PC-9 (cell line): Measurements from ENCODE around the gene PCDH9. TPM values are rescaled to one million over a fixed set of nuclear protein-coding genes. Genes with fewer than 3 reads are reported as not detected.

Experiments
- BruUV-seq: library from RNA; stranded (reverse); fragments of 400-500 nt; replicated peaks from 2 replicates; lab custom pipeline; 2021; lab: Mats Ljungman, UMichigan
- CTCF ChIA-PET: fragments of 300-600 bp; sonication (Branson Sonifier 250); formaldehyde crosslinking; loops from one replicate; lab custom pipeline; 2022; ENCODE audit warnings: antibody characterized with exemption; lab: Charles Lee
- POLR2A ChIA-PET: fragments of 300-600 bp; sonication (Branson Sonifier 250); formaldehyde crosslinking; loops from one replicate; lab custom pipeline; 2022; ENCODE audit warnings: antibody characterized with exemption; ENCODE audit not compliant: unreplicated experiment; lab: Charles Lee
- DNase-seq, 2 experiments: peaks; one replicate each; pipeline versions ENCODE4 v3.0.0 to v3.0.0-alpha.2; 2015 to 2022; ENCODE audit warnings: mixed read lengths in 1 of 2
- H2AFZ ChIP-seq: fragments of 200-600 bp; sonication (generic); 2 replicates; pipeline ENCODE4 v1.8.1; 2017; ENCODE audit warnings: antibody characterized with exemption
- H3F3A ChIP-seq: fragments of 200-600 bp; sonication (generic); 2 replicates; pipeline ENCODE4 v1.8.1; 2017; ENCODE audit warnings: antibody characterized with exemption, mild to moderate bottlenecking, low read depth; ENCODE audit not compliant: insufficient read depth
- H3K27ac ChIP-seq: fragments of 200-600 bp; sonication (generic); 2 replicates; pipeline ENCODE4 v1.6.1; 2016; ENCODE audit warnings: mixed run types
- H3K27me3 ChIP-seq: fragments of 200-600 bp; sonication (generic); 2 replicates; pipeline ENCODE4 v1.6.1; 2016; ENCODE audit warnings: low read depth, mixed run types; ENCODE audit not compliant: insufficient read depth
- H3K36me3 ChIP-seq: fragments of 200-600 bp; sonication (generic); 2 replicates; pipeline ENCODE4 v1.6.1; 2016; ENCODE audit warnings: low read depth, mixed run types
- H3K4me1 ChIP-seq: fragments of 200-600 bp; sonication (generic); replicated peaks from 2 replicates; pipeline ENCODE4 v1.6.1; 2016; ENCODE audit warnings: mixed run types; ENCODE audit not compliant: insufficient read depth
- H3K4me2 ChIP-seq: fragments of 200-600 bp; sonication (generic); 2 replicates; pipeline ENCODE4 v1.6.1; 2017; ENCODE audit warnings: mixed run types
- H3K4me3 ChIP-seq: fragments of 200-600 bp; sonication (generic); 2 replicates; pipeline ENCODE4 v1.6.1; 2016; ENCODE audit warnings: mixed run types
- H3K79me2 ChIP-seq: fragments of 200-600 bp; sonication (generic); 2 replicates; pipeline ENCODE4 v1.6.1; 2017; ENCODE audit warnings: low read depth, mixed run types
- H3K9me2 ChIP-seq: fragments of 200-600 bp; sonication (generic); 2 replicates; pipeline ENCODE4 v1.8.1; 2017; ENCODE audit warnings: mild to moderate bottlenecking; ENCODE audit not compliant: insufficient read depth
- H3K9me3 ChIP-seq: fragments of 200-600 bp; sonication (generic); 2 replicates; pipeline ENCODE4 v1.8.1; 2016; ENCODE audit warnings: low read depth; ENCODE audit not compliant: insufficient read depth
- H4K20me1 ChIP-seq: fragments of 200-600 bp; sonication (generic); 2 replicates; pipeline ENCODE4 v1.8.1; 2017; ENCODE audit not compliant: insufficient read depth
- CTCF ChIP-seq: fragments of 200-600 bp; sonication (generic); conservative IDR thresholded peaks from 2 replicates; pipeline ENCODE4 v1.6.1; 2017; ENCODE audit warnings: mixed run types, antibody characterized with exemption, mild to moderate bottlenecking, moderate library complexity
- EZH2 ChIP-seq: fragments of 200-600 bp; sonication (generic); IDR thresholded peaks from 2 replicates; pipeline ENCODE4 v1.8.0; 2017; ENCODE audit warnings: antibody characterized with exemption, low read depth
- intact Hi-C: fragments of 100-400 bp; cut with micrococcal nuclease; formaldehyde crosslinking; loops from one replicate; pipeline ENCODE4 v1.10.0; 2022; ENCODE audit not compliant: unreplicated experiment
- total RNA-seq: library from RNA; stranded (reverse); gene quantifications from 2 replicates; pipeline ENCODE4 v1.2.3, GENCODE V29; 2021

Gene PCDH9
- total RNA-seq, 1 experiment from 2014 or later, result 0.37 TPM

GRCh38 chr13:66780814-66781213, 449.3 kb downstream of the PCDH9 start:
- Histone ChIP-seq H3K4me3 (no peak overlapping the region), H4K20me1 (no peaks in the 10 kb centered on the region), H3K9me2 (no peaks in the 10 kb centered on the region), H3K27me3 (no peaks in the 10 kb centered on the region), H3K36me3 (no peaks in the 10 kb centered on the region), H2AFZ (no peak overlapping the region), H3K4me1 (no peaks in the 10 kb centered on the region), H3K27ac (no peak overlapping the region), H3K4me2 (no peak overlapping the region), H3K9me3 (no peaks in the 10 kb centered on the region), H3K79me2 (no peaks in the 10 kb centered on the region), H3F3A (no peaks in the 10 kb centered on the region)
- BruUV-seq, result no TSS peak
- no peak for DNase-seq
- CTCF ChIA-PET, result no interaction called here
- intact Hi-C loops, result no loop called here
- POLR2A ChIA-PET, result no interaction called here
- no peak for TF ChIP-seq CTCF
- no peak for TF ChIP-seq EZH2

- CTCF ChIA-PET, result no interaction called here
- intact Hi-C loops, result no loop called here
- no TSS peak for BruUV-seq
- POLR2A ChIA-PET, result no interaction called here
- no peaks in the 10 kb centered on the region for H4K20me1 ChIP-seq
- H3K27me3 ChIP-seq, result no peaks in the 10 kb centered on the region
- H3K27ac ChIP-seq, result no peak overlapping the region
- H3F3A ChIP-seq, result no peaks in the 10 kb centered on the region
- no peak overlapping the region for H3K4me3 ChIP-seq
- TF ChIP-seq CTCF, result no peak
- no peak for TF ChIP-seq EZH2
- H3K4me2 ChIP-seq, result no peak overlapping the region
- H3K4me1 ChIP-seq, result no peaks in the 10 kb centered on the region
- no peak for DNase-seq
- no peak overlapping the region for H2AFZ ChIP-seq
- H3K79me2 ChIP-seq, result no peaks in the 10 kb centered on the region
- no peaks in the 10 kb centered on the region for H3K9me2 ChIP-seq
- H3K9me3 ChIP-seq, result no peaks in the 10 kb centered on the region
- H3K36me3 ChIP-seq, result no peaks in the 10 kb centered on the region
These were observed 451.7 kb downstream of the PCDH9 start for GRCh38 chr13:66778461-66778860.

- no peaks in the 10 kb centered on the region for H4K20me1 ChIP-seq
- no peaks in the 10 kb centered on the region for H3K9me2 ChIP-seq
- ChIA-PET CTCF (no interaction called here), POLR2A (interaction anchor here (0.6 kb wide), 1 partner anchor 1397 kb away, joined by 3 read pairs; no protein-coding TSS in a partner anchor)
- no peak overlapping the region for H3K27ac ChIP-seq
- H3K9me3 ChIP-seq, result no peaks in the 10 kb centered on the region
- H2AFZ ChIP-seq, result no peak overlapping the region
- DNase-seq, result no peak
- no peak overlapping the region for H3K4me3 ChIP-seq
- TF ChIP-seq CTCF (no peak), EZH2 (no peak)
- no peaks in the 10 kb centered on the region for H3K4me1 ChIP-seq
- H3K4me2 ChIP-seq, result no peak overlapping the region
- no peaks in the 10 kb centered on the region for H3K79me2 ChIP-seq
- H3F3A ChIP-seq, result no peaks in the 10 kb centered on the region
- BruUV-seq, result no TSS peak
- H3K36me3 ChIP-seq, result no peaks in the 10 kb centered on the region
- H3K27me3 ChIP-seq, result no peaks in the 10 kb centered on the region
- intact Hi-C loops, result no loop called here
These were observed 454.9 kb downstream of the PCDH9 start for GRCh38 chr13:66775196-66775595.
